Thymus (tissue), 11 donors: ENCODE measurements around the gene MAPKAP1. TPM values are rescaled to one million over a fixed set of nuclear protein-coding genes. Genes with fewer than 3 reads are reported as not detected.

ENCODE experiments used
- DNase-seq, 9 donors: peaks; one replicate each; pipeline ENCODE4 v3.0.0-alpha.2; 2013; ENCODE audit warnings: low spot score in 9 of 9, low read depth in 6 of 9, missing footprints in 1 of 9
- H3K27ac ChIP-seq, 2 donors: one replicate each; pipeline ENCODE4 v1.5.1; 2013; ENCODE audit warnings: control low read depth in 1 of 2, low read depth in 1 of 2, low read length in 1 of 2, mild to moderate bottlenecking in 1 of 2, moderate library complexity in 1 of 2
- H3K27me3 ChIP-seq, 2 donors: one replicate each; pipeline ENCODE4 v1.5.1; 2013; ENCODE audit warnings: low read length in 1 of 2; ENCODE audit not compliant: control insufficient read depth in 2 of 2, insufficient read depth in 1 of 2
- H3K36me3 ChIP-seq, 2 donors: one replicate each; pipeline ENCODE4 v1.5.1; 2013; ENCODE audit warnings: low read length in 1 of 2, mild to moderate bottlenecking in 1 of 2, moderate library complexity in 1 of 2; ENCODE audit not compliant: control insufficient read depth in 2 of 2, insufficient read depth in 2 of 2
- H3K4me1 ChIP-seq, 2 donors: one replicate each; pipeline ENCODE4 v1.5.1; 2013; ENCODE audit warnings: low read length in 2 of 2; ENCODE audit not compliant: control insufficient read depth in 2 of 2, insufficient read depth in 2 of 2
- H3K4me3 ChIP-seq, 2 donors: one replicate each; pipeline ENCODE4 v1.5.1; 2013; ENCODE audit warnings: low read length in 2 of 2, control low read depth in 1 of 2, mild to moderate bottlenecking in 1 of 2
- H3K9me3 ChIP-seq, 2 donors: one replicate each; pipeline ENCODE4 v1.5.1; 2013; ENCODE audit warnings: low read length in 1 of 2, mild to moderate bottlenecking in 1 of 2; ENCODE audit not compliant: control insufficient read depth in 2 of 2, insufficient read depth in 1 of 2
- WGBS: extraction: QIAGEN DNeasy Blood & Tissue Kit; methylation state at CpG from one replicate; pipeline ENCODE4 v1.1.7; 2013; 5-methylcytosine and 5-hydroxymethylcytosine counted together
- polyA plus RNA-seq: library from polyadenylated mRNA; stranded (reverse); fragments of 200-250 nt; gene quantifications from one replicate; pipeline ENCODE4 v1.2.3, GENCODE V29; 2013
- total RNA-seq: library from RNA; stranded (reverse); fragments of 120-200 nt; gene quantifications from one replicate; pipeline ENCODE4 v1.2.4, GENCODE V29; 2013
- donor health status: healthy.

MAPKAP1 gene
- total and polyA plus RNA-seq, 2 donors: 40.3 to 40.7 TPM

GRCh38 chr9:125435776-125436612 lies 271.0 kb downstream of the MAPKAP1 start:
- 97% methylated on average over 16 of the region's 16 CpGs for WGBS
- DNase-seq: no peak
- H3K4me1 ChIP-seq: no peaks in the 10 kb centered on the region
- H3K9me3 ChIP-seq: no peaks in the 10 kb centered on the region
- no peak overlapping the region for H3K27ac ChIP-seq
- H3K27me3 ChIP-seq: no peaks in the 10 kb centered on the region
- H3K4me3 ChIP-seq: no peak overlapping the region
- H3K36me3 ChIP-seq: peaks cover 7 to 20% of the 10 kb centered on the region in 2 donors

GRCh38 chr9:125434986-125435775 lies 271.8 kb downstream of the MAPKAP1 start:
- no peak for DNase-seq
- 96% methylated on average over 16 of the region's 16 CpGs for WGBS
- Histone ChIP-seq H3K4me1 (no peaks in the 10 kb centered on the region), H3K4me3 (no peak overlapping the region), H3K27ac (no peak overlapping the region), H3K36me3 (peaks cover 3 to 17% of the 10 kb centered on the region in 2 donors), H3K27me3 (no peaks in the 10 kb centered on the region), H3K9me3 (no peaks in the 10 kb centered on the region)

GRCh38 chr9:125433461-125434011 lies 273.5 kb downstream of the MAPKAP1 start:
- WGBS: 64% methylated on average over 15 of the region's 15 CpGs
- DNase-seq: no peak
- H3K27me3 ChIP-seq: no peaks in the 10 kb centered on the region
- no peak overlapping the region for H3K4me3 ChIP-seq
- peaks cover 0 to 6% of the 10 kb centered on the region in 2 donors for H3K36me3 ChIP-seq
- H3K9me3 ChIP-seq: no peaks in the 10 kb centered on the region
- H3K27ac ChIP-seq: no peak overlapping the region
- peaks cover 0 to 3% of the 10 kb centered on the region in 2 donors for H3K4me1 ChIP-seq

- 94% methylated on average over 14 of the region's 14 CpGs for WGBS
- no peak overlapping the region for H3K27ac ChIP-seq
- H3K4me3 ChIP-seq: no peak overlapping the region
- H3K27me3 ChIP-seq: no peaks in the 10 kb centered on the region
- no peak for DNase-seq
- peaks cover 0 to 5% of the 10 kb centered on the region in 2 donors for H3K36me3 ChIP-seq
- peaks cover 0 to 5% of the 10 kb centered on the region in 2 donors for H3K4me1 ChIP-seq
- no peaks in the 10 kb centered on the region for H3K9me3 ChIP-seq
Measured at GRCh38 chr9:125432715-125433385, 274.2 kb downstream of the MAPKAP1 start.

GRCh38 chr9:125431741-125432271 lies 275.2 kb downstream of the MAPKAP1 start:
- 79% methylated on average over 12 of the region's 12 CpGs for WGBS
- no peaks in the 10 kb centered on the region for H3K9me3 ChIP-seq
- no peak overlapping the region for H3K4me3 ChIP-seq
- H3K4me1 ChIP-seq: peaks cover 0 to 5% of the 10 kb centered on the region in 2 donors
- DNase-seq: no peak
- H3K27me3 ChIP-seq: no peaks in the 10 kb centered on the region
- H3K27ac ChIP-seq: no peak overlapping the region
- peaks cover 0 to 2% of the 10 kb centered on the region in 2 donors for H3K36me3 ChIP-seq

- H3K4me3 ChIP-seq: no peak overlapping the region
- no peak overlapping the region for H3K27ac ChIP-seq
- 94% methylated on average over 3 of the region's 3 CpGs for WGBS
Measured at GRCh38 chr9:125431012-125431305, 276.0 kb downstream of the MAPKAP1 start.

GRCh38 chr9:125430161-125431011 lies 276.6 kb downstream of the MAPKAP1 start:
- H3K4me1 ChIP-seq: peaks cover 0 to 5% of the 10 kb centered on the region in 2 donors
- no peak overlapping the region for H3K27ac ChIP-seq
- H3K4me3 ChIP-seq: no peak overlapping the region
- no peaks in the 10 kb centered on the region for H3K9me3 ChIP-seq
- 97% methylated on average over 21 of the region's 21 CpGs for WGBS
- no peak for DNase-seq
- no peaks in the 10 kb centered on the region for H3K27me3 ChIP-seq
- H3K36me3 ChIP-seq: no peaks in the 10 kb centered on the region

More at GRCh38 chr9:125431012-125431305, 276.0 kb downstream of the MAPKAP1 start:
- peaks cover 0 to 5% of the 10 kb centered on the region in 2 donors for H3K4me1 ChIP-seq
- H3K36me3 ChIP-seq: no peaks in the 10 kb centered on the region
- no peak for DNase-seq
- no peaks in the 10 kb centered on the region for H3K27me3 ChIP-seq
- H3K9me3 ChIP-seq: no peaks in the 10 kb centered on the region

- Histone ChIP-seq H3K27ac (no peak overlapping the region), H3K4me3 (no peak overlapping the region), H3K36me3 (no peaks in the 10 kb centered on the region), H3K9me3 (no peaks in the 10 kb centered on the region), H3K4me1 (peaks cover 0 to 5% of the 10 kb centered on the region in 2 donors), H3K27me3 (no peaks in the 10 kb centered on the region)
- WGBS: 97% methylated on average over 20 of the region's 20 CpGs
- DNase-seq: no peak
Measured at GRCh38 chr9:125429476-125430160, 277.4 kb downstream of the MAPKAP1 start.
